HCT116 (cell line): ENCODE measurements around the gene RALGPS1. TPM values are rescaled to one million over a fixed set of nuclear protein-coding genes. Genes with fewer than 3 reads are reported as not detected.

Experiments used
- ATAC-seq: fragments of 200-7000 bp; cut with Tn5 transposase; 2 replicates; pipeline ENCODE4 v1.9.1; 2020; ENCODE audit warnings: mild to moderate bottlenecking, moderate library complexity
- BruUV-seq: library from RNA; stranded (reverse); fragments of 400-500 nt; replicated peaks from 2 replicates; lab custom pipeline; 2021; lab: Mats Ljungman, UMichigan
- CTCF ChIA-PET: fragments of 300-600 bp; sonication (Branson Sonifier 250); formaldehyde crosslinking; loops from one replicate; lab custom pipeline; 2021; ENCODE audit warnings: antibody characterized with exemption; lab: Charles Lee
- POLR2A ChIA-PET: fragments of 300-600, 350-600 bp; sonication (Branson Sonifier 250); formaldehyde crosslinking; loops from one replicate; lab custom pipeline; 2021; ENCODE audit warnings: antibody characterized with exemption; lab: Charles Lee
- RAD21 ChIA-PET, 2 experiments: fragments of 300-600 bp; sonication (Branson Sonifier 250); formaldehyde crosslinking; loops; one replicate each; lab custom pipeline; 2023; ENCODE audit warnings: low total read pairs in 2 of 2; ENCODE audit not compliant: uncharacterized antibody in 2 of 2, unreplicated experiment in 2 of 2, low non-redundant PET in 1 of 2; lab: Charles Lee
- DNase-seq: peaks from one replicate; pipeline ENCODE4 v3.0.0-alpha.2; 2010; ENCODE audit warnings: low read depth, low spot score
- H2AFZ ChIP-seq: fragments of 200-600 bp; shearing (Covaris generic), sonication (generic); 2 replicates; pipeline ENCODE4 v1.6.1; 2017; ENCODE audit warnings: low read depth, mixed run types, mixed read lengths, antibody characterized with exemption, low read length; ENCODE audit not compliant: poor library complexity, severe bottlenecking
- H3K27ac ChIP-seq: 2 replicates; pipeline ENCODE4 v1.5.1; 2012; ENCODE audit warnings: low read depth, low read length
- H3K27me3 ChIP-seq: fragments of 200-600 bp; sonication (generic); 2 replicates; pipeline ENCODE4 v1.6.1; 2016; ENCODE audit warnings: mixed run types, low read length, mixed read lengths; ENCODE audit not compliant: insufficient read depth
- H3K36me3 ChIP-seq, 2 experiments: fragments of 200-500 bp in 1 of 2; fragments of 200-600 bp in 1 of 2; sonication (Bioruptor generic) in 1 of 2; sonication (generic) in 1 of 2; 2 replicates each; pipeline versions ENCODE4 v1.5.1 to v1.6.1; 2014 to 2016; ENCODE audit warnings: low read length in 2 of 2, inconsistent platforms in 1 of 2, mixed read lengths in 1 of 2, mixed run types in 1 of 2; ENCODE audit not compliant: insufficient read depth in 2 of 2, control insufficient read depth in 1 of 2
- H3K4me1 ChIP-seq, 2 experiments: fragments of 200-600 bp in 1 of 2; sonication (generic) in 1 of 2; 2 replicates each; pipeline versions ENCODE4 v1.5.1 to v1.6.1; 2012 to 2017; ENCODE audit warnings: low read length in 2 of 2, inconsistent platforms in 1 of 2, mild to moderate bottlenecking in 1 of 2, mixed read lengths in 1 of 2, mixed run types in 1 of 2, moderate library complexity in 1 of 2; ENCODE audit not compliant: insufficient read depth in 2 of 2, control insufficient read depth in 1 of 2
- H3K4me2 ChIP-seq: fragments of 200-600 bp; sonication (generic); 2 replicates; pipeline ENCODE4 v1.6.1; 2017; ENCODE audit warnings: mixed run types, low read length, mixed read lengths
- H3K4me3 ChIP-seq, 2 experiments: fragments of 200-600 bp in 1 of 2; sonication (generic) in 1 of 2; replicated peaks in 1 of 2; 2 replicates each; pipeline ENCODE4 v1.5.1; 2011 to 2016; ENCODE audit warnings: low read length in 2 of 2, control low read depth in 1 of 2, low read depth in 1 of 2, mild to moderate bottlenecking in 1 of 2, mixed read lengths in 1 of 2, mixed run types in 1 of 2
- H3K79me2 ChIP-seq: fragments of 200-600 bp; sonication (generic); 2 replicates; pipeline ENCODE4 v1.6.1; 2017; ENCODE audit warnings: mild to moderate bottlenecking, mixed run types, low read length, moderate library complexity, mixed read lengths; ENCODE audit not compliant: insufficient read depth
- H3K9ac ChIP-seq: fragments of 200-600 bp; sonication (generic); 2 replicates; pipeline ENCODE4 v1.6.1; 2016; ENCODE audit warnings: low read length, mixed read lengths
- H3K9me2 ChIP-seq: fragments of 200-600 bp; sonication (generic), shearing (Covaris generic); 2 replicates; pipeline ENCODE4 v1.6.1; 2017; ENCODE audit warnings: mixed run types, mild to moderate bottlenecking, moderate library complexity; ENCODE audit not compliant: insufficient read depth
- H3K9me3 ChIP-seq, 2 experiments: fragments of 200-500 bp in 1 of 2; fragments of 200-600 bp in 1 of 2; sonication (Bioruptor generic) in 1 of 2; sonication (generic) in 1 of 2; 2 replicates each; pipeline ENCODE4 v1.6.1; 2014 to 2017; ENCODE audit warnings: low read length in 2 of 2, mixed read lengths in 2 of 2, inconsistent platforms in 1 of 2, low read depth in 1 of 2, mild to moderate bottlenecking in 1 of 2, mixed run types in 1 of 2, moderate library complexity in 1 of 2; ENCODE audit not compliant: control insufficient read depth in 1 of 2, insufficient read depth in 1 of 2
- H4K20me1 ChIP-seq: fragments of 200-600 bp; sonication (generic), shearing (Covaris generic); 2 replicates; pipeline ENCODE4 v1.6.1; 2017; ENCODE audit warnings: mixed run types, mild to moderate bottlenecking, moderate library complexity; ENCODE audit not compliant: insufficient read depth
- CEBPB ChIP-seq: IDR thresholded peaks from 2 replicates; pipeline ENCODE4 v1.6.1; 2012; ENCODE audit warnings: low read depth
- CTCF ChIP-seq, 3 experiments: fragments of 200-600 bp in 1 of 3; sonication (generic) in 1 of 3; IDR thresholded peaks in 2 of 3; conservative IDR thresholded peaks in 1 of 3; 2 replicates each; pipeline ENCODE4 v1.5.1; 2012 to 2017; ENCODE audit warnings: low read depth in 2 of 3, low read length in 2 of 3, antibody characterized with exemption in 1 of 3, borderline replicate concordance in 1 of 3, control low read depth in 1 of 3, mild to moderate bottlenecking in 1 of 3, mixed read lengths in 1 of 3, mixed run types in 1 of 3, moderate library complexity in 1 of 3; ENCODE audit not compliant: insufficient read depth in 1 of 3
- EGR1 ChIP-seq: IDR thresholded peaks from 2 replicates; pipeline ENCODE4 v1.6.1; 2012; ENCODE audit warnings: low read depth
- EZH2phosphoT487 ChIP-seq: fragments of 200-600 bp; IDR thresholded peaks from 2 replicates; pipeline ENCODE4 v1.6.1; 2018; ENCODE audit warnings: antibody characterized with exemption, borderline replicate concordance
- FOSL1 ChIP-seq: IDR thresholded peaks from 2 replicates; pipeline ENCODE4 v1.6.1; 2012; ENCODE audit warnings: low read depth
- MAX ChIP-seq: IDR thresholded peaks from 2 replicates; pipeline ENCODE4 v1.6.1; 2012
- POLR2AphosphoS5 ChIP-seq: IDR thresholded peaks from 2 replicates; pipeline ENCODE4 v1.6.1; 2011; ENCODE audit warnings: mild to moderate bottlenecking, low read depth, low read length, moderate library complexity
- RAD21 ChIP-seq: IDR thresholded peaks from 2 replicates; pipeline ENCODE4 v1.6.1; 2012; ENCODE audit warnings: low read depth, mild to moderate bottlenecking
- REST ChIP-seq: IDR thresholded peaks from 2 replicates; pipeline ENCODE4 v1.6.1; 2012; ENCODE audit warnings: low read depth
- intact Hi-C: fragments of 100-400 bp; cut with micrococcal nuclease; formaldehyde crosslinking; loops from 2 replicates; pipeline ENCODE4 v1.10.0; 2022
- total RNA-seq: library from RNA; stranded (reverse); gene quantifications from one replicate; pipeline ENCODE4 v1.2.1, GENCODE V29; 2021; ENCODE audit not compliant: unreplicated experiment

RALGPS1 gene
- total RNA-seq, 1 experiment from 2014 or later, result 7.6 TPM

- DNase-seq (peak; percentile 48), ATAC-seq (peak; percentile 86)
- Histone ChIP-seq H3K4me3 (no peak overlapping the region), H3K4me2 (no peak overlapping the region), H3K9me2 (no peaks in the 10 kb centered on the region), H2AFZ (no peak overlapping the region), H3K9ac (no peak overlapping the region), H3K27me3 (no peaks in the 10 kb centered on the region), H3K79me2 (no peaks in the 10 kb centered on the region), H3K27ac (no peak overlapping the region)
- ChIA-PET CTCF (interaction anchor here (0.9 to 2.1 kb wide), 14 partner anchors 9 to 273 kb away, joined by 3 to 24 read pairs (median 3); partner anchors contain the start of gene SLC2A8), RAD21 (interaction anchor here (0.7 to 1.5 kb wide), 5 partner anchors 10 to 241 kb away, joined by 3 to 6 read pairs (median 4); partner anchors contain the start of gene SLC2A8 (in 1 of the 2)), POLR2A (interaction anchor here (1.0 to 1.5 kb wide), 2 partner anchors 9 to 238 kb away, joined by 3 to 5 read pairs; no protein-coding TSS in a partner anchor)
- TF ChIP-seq CEBPB (no peak), EGR1 (no peak), RAD21 (peak; percentile 88), EZH2phosphoT487 (no peak), MAX (no peak), POLR2AphosphoS5 (no peak), CTCF (IDR thresholded peaks at IDR 0.05 in 2 of 3, conservative IDR thresholded peaks at IDR 0.05 in 1 of 3; ENCODE audit: borderline replicate concordance in 1 of 3, insufficient read depth in 1 of 3, low read depth in 2 of 3, low read length in 2 of 3) (peak; percentile 78 to 91 (median 90)), REST (no peak), FOSL1 (no peak)
- TF ChIP-seq, all 23 proteins: peak for 2
- Histone ChIP-seq H3K9me3 (no peaks in the 10 kb centered on the region), H4K20me1 (no peaks in the 10 kb centered on the region), H3K4me1 (peaks cover 0 to 4% of the 10 kb centered on the region in 2 experiments; a peak in 1 of 4 replicates), H3K36me3 (no peaks in the 10 kb centered on the region)
- no TSS peak for BruUV-seq
- intact Hi-C loops, result loop anchor here (1.0 to 10.0 kb wide), 5 partner anchors 60 to 241 kb away; partner anchors contain the start of gene ZNF79
Measured at GRCh38 chr9:127214421-127215267, 300.1 kb downstream of the RALGPS1 start.
